NCI-H226 (cell line): ENCODE measurements around the gene AURKAIP1.
A peak's percentile ranks its signal among the peaks of the same experiment; 100 is the strongest.
"Not testable (repeated sequence)": the region's sequence is repeated elsewhere in the genome, so short reads cannot be mapped to it uniquely, and the experiment has no call there.

ENCODE experiments used
- DNase-seq: peaks from one replicate; pipeline ENCODE4 v3.0.0-alpha.2; 2015

AURKAIP1 gene

GRCh38 chr1:1385339-1385738 lies 10.3 kb upstream of the AURKAIP1 start:
- DNase-seq, result not testable (repeated sequence)

GRCh38 chr1:1381294-1381693 lies 6.3 kb upstream of the AURKAIP1 start:
- no peak for DNase-seq

GRCh38 chr1:1380860-1381259 lies 5.9 kb upstream of the AURKAIP1 start:
- DNase-seq, result no peak

GRCh38 chr1:1377540-1378205 lies 2.7 kb upstream of the AURKAIP1 start:
- DNase-seq, result no peak

GRCh38 chr1:1376551-1377226 lies 1.7 kb upstream of the AURKAIP1 start:
- DNase-seq, result no peak

GRCh38 chr1:1374589-1374928 lies 448 bp downstream of the AURKAIP1 start:
- no peak for DNase-seq

GRCh38 chr1:1373815-1374588 lies 1.0 kb downstream of the AURKAIP1 start:
- no peak for DNase-seq

- no peak for DNase-seq
These were observed 1.8 kb downstream of the AURKAIP1 start for GRCh38 chr1:1373051-1373814.

GRCh38 chr1:1371746-1372711 lies 3.0 kb downstream of the AURKAIP1 start:
- peak; percentile 20 for DNase-seq

- DNase-seq, result no peak
These were observed 3.7 kb downstream of the AURKAIP1 start for GRCh38 chr1:1371364-1371745.

- DNase-seq, result no peak
These were observed 4.2 kb downstream of the AURKAIP1 start for GRCh38 chr1:1370771-1371300.

- not testable (repeated sequence) for DNase-seq
These were observed 4.9 kb downstream of the AURKAIP1 start for GRCh38 chr1:1370094-1370493.

- no peak for DNase-seq
These were observed 7.7 kb downstream of the AURKAIP1 start for GRCh38 chr1:1367315-1367714.

GRCh38 chr1:1366699-1367066 lies 8.3 kb downstream of the AURKAIP1 start:
- no peak for DNase-seq

- DNase-seq, result no peak
These were observed 8.9 kb downstream of the AURKAIP1 start for GRCh38 chr1:1365875-1366698.

GRCh38 chr1:1364266-1364665 lies 10.7 kb downstream of the AURKAIP1 start:
- no peak for DNase-seq

GRCh38 chr1:1361982-1362423 lies 13.0 kb downstream of the AURKAIP1 start:
- DNase-seq, result no peak

- DNase-seq, result no peak
These were observed 13.6 kb downstream of the AURKAIP1 start for GRCh38 chr1:1361233-1361981.

- peak; percentile 88 for DNase-seq
These were observed 14.4 kb downstream of the AURKAIP1 start for GRCh38 chr1:1360506-1361169.
